Measurements from ENCODE around the gene SRSF7. TPM values are rescaled to one million over a fixed set of nuclear protein-coding genes. Genes with fewer than 3 reads are reported as not detected.
"Not testable (repeated sequence)": the region's sequence is repeated elsewhere in the genome, so short reads cannot be mapped to it uniquely, and the experiment has no call there.

SRSF7 gene
- polyA plus RNA-seq, 1 donor (not counting 4 experiments of a cell fraction or from before 2014, with no cell fraction given): 316 TPM

DNA sequence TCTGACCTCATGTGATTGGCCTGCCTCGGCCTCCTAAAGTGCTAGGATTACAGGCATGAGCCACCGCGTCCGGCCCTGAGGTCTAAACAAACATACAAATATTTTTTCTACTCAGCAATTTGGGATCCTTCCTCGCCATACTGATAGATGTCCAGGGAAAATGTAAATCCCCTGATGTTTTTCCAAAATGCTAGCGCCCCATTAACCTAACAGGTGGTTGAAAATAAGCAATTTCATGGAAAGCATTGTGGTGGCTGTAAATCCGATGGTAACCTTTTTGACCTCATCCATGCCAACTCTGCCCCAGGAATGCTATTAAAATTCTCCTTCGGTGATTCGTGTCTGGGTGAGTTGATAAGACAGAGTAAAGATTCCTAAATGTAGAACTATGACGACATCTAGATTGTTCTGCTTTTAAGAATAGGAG is 46.1 kb upstream of the SRSF7 start:
- Histone ChIP-seq H3K9me1 (ENCODE audit: control insufficient read depth, extremely low read depth, insufficient read depth, low read length) (no peaks in the 10 kb centered on the region), H3K4me2 (ENCODE audit: control insufficient read depth, extremely low read depth, insufficient read depth, low read depth, low read length) (no peak overlapping the region), H3K9me3 (ENCODE audit: control insufficient read depth, low read depth, low read length) (no peaks in the 10 kb centered on the region), H3K79me2 (ENCODE audit: control insufficient read depth, insufficient read depth, low read length) (no peaks in the 10 kb centered on the region), H3K4me1 (ENCODE audit: control insufficient read depth, extremely low read depth, insufficient read depth, low read length) (no peaks in the 10 kb centered on the region), H3K27me3 (ENCODE audit: control insufficient read depth, extremely low read depth, insufficient read depth, low read length) (no peaks in the 10 kb centered on the region), H3K27ac (ENCODE audit: control insufficient read depth, insufficient read depth, low read length) (no peak overlapping the region), H3K9ac (ENCODE audit: control insufficient read depth, extremely low read depth, insufficient read depth, low read length) (no peak overlapping the region), H4K20me1 (ENCODE audit: control insufficient read depth, extremely low read depth, insufficient read depth, low read length) (no peaks in the 10 kb centered on the region), H3K36me3 (ENCODE audit: control insufficient read depth in 2 of 2, extremely low read depth in 1 of 2, insufficient read depth in 2 of 2, low read length in 2 of 2) (peaks cover 3 to 7% of the 10 kb centered on the region in 2 experiments), H3K4me3 (ENCODE audit: control insufficient read depth in 2 of 3, extremely low read depth in 1 of 3, insufficient read depth in 2 of 3, low read depth in 1 of 3, low read length in 3 of 3) (no peak overlapping the region), H2AFZ (ENCODE audit: control insufficient read depth, low read length) (no peak overlapping the region)
- FAIRE-seq (no peak), DNase-seq (ENCODE audit: low read depth, low spot score) (no peak)
- dilution Hi-C loops (cut with MboI; ENCODE audit: extremely low pct_ligation_motif_present, low sequenced_read_pairs): no loop called here
- TF ChIP-seq, protein P1, sequence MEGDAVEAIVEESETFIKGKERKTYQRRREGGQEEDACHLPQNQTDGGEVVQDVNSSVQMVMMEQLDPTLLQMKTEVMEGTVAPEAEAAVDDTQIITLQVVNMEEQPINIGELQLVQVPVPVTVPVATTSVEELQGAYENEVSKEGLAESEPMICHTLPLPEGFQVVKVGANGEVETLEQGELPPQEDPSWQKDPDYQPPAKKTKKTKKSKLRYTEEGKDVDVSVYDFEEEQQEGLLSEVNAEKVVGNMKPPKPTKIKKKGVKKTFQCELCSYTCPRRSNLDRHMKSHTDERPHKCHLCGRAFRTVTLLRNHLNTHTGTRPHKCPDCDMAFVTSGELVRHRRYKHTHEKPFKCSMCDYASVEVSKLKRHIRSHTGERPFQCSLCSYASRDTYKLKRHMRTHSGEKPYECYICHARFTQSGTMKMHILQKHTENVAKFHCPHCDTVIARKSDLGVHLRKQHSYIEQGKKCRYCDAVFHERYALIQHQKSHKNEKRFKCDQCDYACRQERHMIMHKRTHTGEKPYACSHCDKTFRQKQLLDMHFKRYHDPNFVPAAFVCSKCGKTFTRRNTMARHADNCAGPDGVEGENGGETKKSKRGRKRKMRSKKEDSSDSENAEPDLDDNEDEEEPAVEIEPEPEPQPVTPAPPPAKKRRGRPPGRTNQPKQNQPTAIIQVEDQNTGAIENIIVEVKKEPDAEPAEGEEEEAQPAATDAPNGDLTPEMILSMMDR (optimal IDR thresholded peaks at IDR 0.05 in 1 of 3, IDR thresholded peaks at IDR 0.05 in 1 of 3, conservative IDR thresholded peaks at IDR 0.05 in 1 of 3; ENCODE audit: extremely low read depth in 1 of 3, insufficient read depth in 2 of 3, low read length in 3 of 3): no peak
- TF ChIP-seq EZH2 (IDR thresholded peaks at IDR 0.05; ENCODE audit: low read length): no peak

DNA sequence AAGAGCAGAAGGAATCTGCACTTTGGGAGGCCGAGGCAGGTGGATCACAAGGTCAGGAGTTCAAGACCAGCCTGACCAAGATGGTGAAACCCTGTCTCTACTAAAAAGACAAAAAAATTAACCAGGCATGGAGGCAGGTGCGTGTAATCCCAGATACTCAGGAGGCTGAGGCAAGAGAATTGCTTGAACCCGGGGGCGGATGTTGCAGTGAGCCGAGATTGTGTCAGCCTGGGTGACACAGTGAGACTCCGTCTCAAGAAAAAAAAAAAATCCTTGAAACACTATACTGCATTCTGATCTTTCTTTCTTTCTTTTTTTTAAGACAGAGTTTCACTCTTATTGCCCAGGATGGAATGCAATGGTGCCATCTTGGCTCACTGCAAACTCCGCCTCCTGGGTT is 43.9 kb upstream of the SRSF7 start:
- H3K9ac ChIP-seq (ENCODE audit: control insufficient read depth, extremely low read depth, insufficient read depth, low read length); H3K9me3 ChIP-seq (ENCODE audit: control insufficient read depth, low read depth, low read length); dilution Hi-C loops (cut with MboI; ENCODE audit: extremely low pct_ligation_motif_present, low sequenced_read_pairs); H2AFZ ChIP-seq (ENCODE audit: control insufficient read depth, low read length); H3K27ac ChIP-seq (ENCODE audit: control insufficient read depth, insufficient read depth, low read length); DNase-seq (ENCODE audit: low read depth, low spot score); H3K27me3 ChIP-seq (ENCODE audit: control insufficient read depth, extremely low read depth, insufficient read depth, low read length); H3K9me1 ChIP-seq (ENCODE audit: control insufficient read depth, extremely low read depth, insufficient read depth, low read length); H3K4me3 ChIP-seq (ENCODE audit: control insufficient read depth in 2 of 3, extremely low read depth in 1 of 3, insufficient read depth in 2 of 3, low read depth in 1 of 3, low read length in 3 of 3); H3K4me2 ChIP-seq (ENCODE audit: control insufficient read depth, extremely low read depth, insufficient read depth, low read depth, low read length); H3K4me1 ChIP-seq (ENCODE audit: control insufficient read depth, extremely low read depth, insufficient read depth, low read length); H3K79me2 ChIP-seq (ENCODE audit: control insufficient read depth, insufficient read depth, low read length); FAIRE-seq; H4K20me1 ChIP-seq (ENCODE audit: control insufficient read depth, extremely low read depth, insufficient read depth, low read length); H3K36me3 ChIP-seq (ENCODE audit: control insufficient read depth in 2 of 2, extremely low read depth in 1 of 2, insufficient read depth in 2 of 2, low read length in 2 of 2): not testable (repeated sequence)

DNA sequence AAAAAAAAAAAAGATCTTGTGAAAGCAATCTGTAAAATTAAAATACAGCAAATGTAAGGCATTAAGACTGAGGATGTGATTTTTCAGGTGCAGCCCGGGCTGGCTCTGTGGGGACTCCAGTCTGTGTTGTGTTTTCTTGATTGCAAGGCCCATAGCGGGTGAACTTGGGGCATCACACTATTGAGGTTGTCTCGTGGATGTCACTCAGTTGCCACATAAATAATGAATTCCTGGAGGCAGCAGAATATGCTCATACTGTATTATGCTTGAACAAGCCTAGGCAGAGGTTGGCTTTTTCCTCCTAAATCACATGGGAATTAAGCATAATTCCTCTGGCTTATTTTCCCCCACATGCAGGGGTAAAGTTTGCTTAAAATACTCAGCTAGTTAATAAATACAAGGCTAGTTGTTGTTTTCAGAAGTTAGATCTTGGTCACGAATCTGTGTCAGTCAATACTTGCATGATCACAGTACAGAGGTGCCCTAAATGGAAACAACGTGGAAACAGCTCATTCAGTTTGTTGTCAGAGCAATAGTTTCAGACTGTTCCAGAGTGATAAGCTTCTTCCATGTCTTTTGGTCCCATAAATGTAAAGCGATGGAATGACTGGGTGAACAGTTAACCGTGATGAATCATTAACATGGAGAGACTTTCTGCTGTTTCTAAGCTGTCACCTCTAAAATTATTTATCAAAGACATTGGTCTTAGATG is 43.2 kb upstream of the SRSF7 start:
- no peak overlapping the region for H3K27ac ChIP-seq (ENCODE audit: control insufficient read depth, insufficient read depth, low read length)
- H3K79me2 ChIP-seq (ENCODE audit: control insufficient read depth, insufficient read depth, low read length): no peaks in the 10 kb centered on the region
- DNase-seq (ENCODE audit: low read depth, low spot score): no peak
- H3K4me1 ChIP-seq (ENCODE audit: control insufficient read depth, extremely low read depth, insufficient read depth, low read length): no peaks in the 10 kb centered on the region
- no peak for TF ChIP-seq EZH2 (IDR thresholded peaks at IDR 0.05; ENCODE audit: low read length)
- TF ChIP-seq, protein P1 (optimal IDR thresholded peaks at IDR 0.05 in 1 of 3, IDR thresholded peaks at IDR 0.05 in 1 of 3, conservative IDR thresholded peaks at IDR 0.05 in 1 of 3; ENCODE audit: extremely low read depth in 1 of 3, insufficient read depth in 2 of 3, low read length in 3 of 3): no peak
- FAIRE-seq: no peak
- H3K9ac ChIP-seq (ENCODE audit: control insufficient read depth, extremely low read depth, insufficient read depth, low read length): no peak overlapping the region
- no peak overlapping the region for H3K4me3 ChIP-seq (ENCODE audit: control insufficient read depth in 2 of 3, extremely low read depth in 1 of 3, insufficient read depth in 2 of 3, low read depth in 1 of 3, low read length in 3 of 3)
- H3K9me1 ChIP-seq (ENCODE audit: control insufficient read depth, extremely low read depth, insufficient read depth, low read length): no peaks in the 10 kb centered on the region
- no peaks in the 10 kb centered on the region for H4K20me1 ChIP-seq (ENCODE audit: control insufficient read depth, extremely low read depth, insufficient read depth, low read length)
- no peak overlapping the region for H3K4me2 ChIP-seq (ENCODE audit: control insufficient read depth, extremely low read depth, insufficient read depth, low read depth, low read length)
- H3K36me3 ChIP-seq (ENCODE audit: control insufficient read depth in 2 of 2, extremely low read depth in 1 of 2, insufficient read depth in 2 of 2, low read length in 2 of 2): peaks cover 2 to 3% of the 10 kb centered on the region in 2 experiments
- H3K27me3 ChIP-seq (ENCODE audit: control insufficient read depth, extremely low read depth, insufficient read depth, low read length): no peaks in the 10 kb centered on the region
- dilution Hi-C loops (cut with MboI; ENCODE audit: extremely low pct_ligation_motif_present, low sequenced_read_pairs): no loop called here
- no peak overlapping the region for H2AFZ ChIP-seq (ENCODE audit: control insufficient read depth, low read length)
- no peaks in the 10 kb centered on the region for H3K9me3 ChIP-seq (ENCODE audit: control insufficient read depth, low read depth, low read length)

Data from keratinocyte (primary cell).